NK-92 (cell line): ENCODE data around the gene RBM24.
"Not testable (repeated sequence)": the region's sequence is repeated elsewhere in the genome, so short reads cannot be mapped to it uniquely, and the experiment has no call there.

Source experiments
- DNase-seq: peaks from one replicate; lab custom pipeline; 2025; ENCODE audit not compliant: unreplicated experiment; lab: John Stamatoyannopoulos, UW

Gene RBM24

GRCh38 chr6:17289630-17290061 lies 8.5 kb downstream of the RBM24 start:
- no peak for DNase-seq

GRCh38 chr6:17291778-17292177 lies 10.6 kb downstream of the RBM24 start:
- DNase-seq, result no peak

DNA sequence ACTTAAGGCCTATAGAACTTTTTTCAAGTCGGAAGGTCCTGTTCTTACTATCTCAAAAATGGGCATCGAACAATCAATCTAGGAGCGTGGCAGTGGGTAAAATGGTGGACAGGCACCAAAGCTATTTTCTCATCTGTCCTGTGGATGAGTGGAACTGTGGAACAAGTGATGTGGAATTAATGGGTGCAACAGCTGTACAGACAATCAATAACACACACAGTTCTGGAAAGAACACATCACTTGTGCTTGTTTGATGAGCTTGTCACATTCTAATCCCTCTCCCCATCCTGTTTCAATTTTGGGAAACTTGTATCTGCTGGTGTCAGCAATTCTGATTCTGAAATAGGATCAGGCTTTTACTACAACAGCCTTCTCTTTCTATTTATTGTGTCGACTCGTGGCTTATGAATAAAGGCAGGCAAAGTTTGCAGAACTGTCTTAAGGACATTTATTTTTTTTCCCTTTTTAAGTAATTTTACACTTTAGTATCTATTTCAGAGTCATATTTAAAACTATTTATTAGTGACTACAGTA lies 11.5 kb downstream of the RBM24 start:
- DNase-seq, result no peak

GRCh38 chr6:17293395-17293794 lies 12.2 kb downstream of the RBM24 start:
- no peak for DNase-seq

DNA sequence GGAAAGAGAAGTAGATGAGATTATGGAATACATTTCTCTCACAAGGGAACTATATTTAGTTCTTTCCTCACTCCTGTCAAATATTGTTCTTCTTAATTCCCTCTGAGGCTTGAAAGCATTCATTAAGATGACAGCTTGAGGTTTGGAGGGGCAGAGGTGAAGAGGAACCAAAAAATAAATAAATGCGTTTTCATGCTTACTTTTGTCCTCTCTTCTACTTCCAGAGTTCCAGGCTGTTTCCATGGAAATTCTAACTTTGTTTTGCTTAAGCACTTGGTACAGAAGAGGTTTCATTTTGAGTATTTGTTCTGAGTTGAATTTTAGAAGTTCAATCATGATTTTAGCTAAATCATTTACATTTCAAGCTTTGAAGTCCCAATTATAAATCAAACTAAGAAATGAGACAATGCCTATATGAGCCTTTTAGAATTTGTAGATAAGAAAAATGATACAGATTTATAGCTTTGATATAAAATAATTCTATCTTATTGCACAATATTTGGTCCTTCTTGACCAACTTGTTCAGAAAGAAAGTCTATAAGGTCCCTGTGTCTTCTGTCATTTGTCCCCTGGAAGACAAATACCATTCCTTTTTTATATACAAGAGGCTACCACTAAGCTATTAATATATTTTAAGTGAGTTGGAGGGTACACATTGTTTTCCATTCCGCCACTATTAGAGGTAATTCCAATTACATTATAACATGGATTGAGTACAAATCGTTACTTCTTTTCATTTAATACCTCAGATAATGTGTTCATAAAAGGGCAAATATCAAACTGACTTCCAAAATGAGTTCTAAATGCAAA lies 16.3 kb downstream of the RBM24 start:
- DNase-seq, result no peak

DNA sequence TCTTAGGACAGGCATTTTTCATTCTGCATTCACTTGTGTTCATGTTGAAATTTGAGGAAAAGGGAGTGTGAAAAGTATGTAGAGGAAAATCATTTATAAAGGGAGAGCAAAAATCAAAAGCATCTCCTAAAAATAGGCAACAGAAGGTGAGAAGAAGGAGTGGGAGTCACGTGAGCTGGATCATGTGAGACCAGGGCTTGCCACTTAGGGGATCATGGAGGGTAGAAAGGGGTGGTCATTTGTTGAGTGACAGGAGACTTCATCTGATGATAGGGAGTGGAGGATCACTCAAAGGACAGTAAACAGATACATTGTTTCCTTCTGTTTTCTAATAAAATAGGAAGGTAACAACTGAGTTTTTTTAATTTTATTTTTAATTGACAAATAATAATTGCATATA lies 17.1 kb downstream of the RBM24 start:
- DNase-seq, result no peak

GRCh38 chr6:17299222-17299621 lies 18.1 kb downstream of the RBM24 start:
- DNase-seq, result no peak

GRCh38 chr6:17299750-17300149 lies 18.6 kb downstream of the RBM24 start:
- no peak for DNase-seq

DNA sequence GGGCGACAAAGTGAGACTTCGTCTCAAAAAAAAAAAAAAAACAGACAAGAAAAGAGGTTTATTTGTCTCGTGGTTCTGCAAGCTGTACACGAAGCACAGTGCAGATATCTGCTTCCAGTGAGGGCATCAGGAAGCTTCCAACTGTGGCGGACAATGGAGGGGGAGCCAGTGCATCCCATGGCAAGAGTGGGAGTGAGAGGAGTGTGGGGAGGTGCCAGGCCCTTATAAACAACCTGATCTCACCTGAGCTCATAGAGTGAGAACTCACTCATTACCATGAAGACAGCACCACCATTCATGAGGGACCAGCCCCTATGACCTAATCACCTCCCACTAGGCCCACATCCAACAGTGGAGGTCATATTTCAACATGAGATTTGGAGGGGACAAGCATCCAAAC lies 19.5 kb downstream of the RBM24 start:
- no peak for DNase-seq

GRCh38 chr6:17303444-17303843 lies 22.3 kb downstream of the RBM24 start:
- no peak for DNase-seq

DNA sequence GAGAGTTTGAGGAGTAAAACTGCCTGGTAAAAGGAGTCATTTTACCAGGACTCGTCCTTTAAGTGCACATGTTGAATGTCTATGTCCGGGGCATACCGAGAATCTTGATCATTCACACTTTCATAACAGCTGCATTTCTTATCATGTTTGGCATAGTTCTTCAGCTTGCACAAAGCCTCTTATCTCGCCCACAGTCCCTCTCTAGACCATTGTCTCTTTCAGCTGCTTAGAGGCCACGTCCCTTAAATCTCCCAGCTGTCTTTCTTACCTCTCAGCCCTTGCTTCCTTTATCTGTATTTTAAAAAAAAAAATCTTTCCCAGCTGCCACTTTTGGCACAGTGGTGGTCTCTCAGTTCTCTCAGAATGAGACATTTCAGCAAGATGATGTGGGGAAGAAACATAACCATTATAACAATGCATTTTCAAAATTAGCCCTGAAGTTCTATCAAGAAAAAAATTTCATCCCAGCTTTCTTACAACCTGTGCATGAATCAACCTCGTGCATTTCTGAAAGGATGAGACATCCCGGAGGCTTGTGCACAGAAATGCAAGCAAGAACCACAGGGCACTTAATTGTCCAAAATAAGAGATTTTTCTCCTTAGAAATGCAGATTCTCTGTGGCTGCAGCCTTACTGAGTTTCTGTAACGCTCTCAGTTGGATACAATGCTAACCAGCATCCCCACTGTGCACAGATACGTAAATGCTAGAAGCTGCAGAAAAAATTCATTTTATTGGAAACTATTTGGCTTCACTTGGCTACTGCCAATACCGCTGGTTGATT lies 24.2 kb downstream of the RBM24 start:
- no peak for DNase-seq

DNA sequence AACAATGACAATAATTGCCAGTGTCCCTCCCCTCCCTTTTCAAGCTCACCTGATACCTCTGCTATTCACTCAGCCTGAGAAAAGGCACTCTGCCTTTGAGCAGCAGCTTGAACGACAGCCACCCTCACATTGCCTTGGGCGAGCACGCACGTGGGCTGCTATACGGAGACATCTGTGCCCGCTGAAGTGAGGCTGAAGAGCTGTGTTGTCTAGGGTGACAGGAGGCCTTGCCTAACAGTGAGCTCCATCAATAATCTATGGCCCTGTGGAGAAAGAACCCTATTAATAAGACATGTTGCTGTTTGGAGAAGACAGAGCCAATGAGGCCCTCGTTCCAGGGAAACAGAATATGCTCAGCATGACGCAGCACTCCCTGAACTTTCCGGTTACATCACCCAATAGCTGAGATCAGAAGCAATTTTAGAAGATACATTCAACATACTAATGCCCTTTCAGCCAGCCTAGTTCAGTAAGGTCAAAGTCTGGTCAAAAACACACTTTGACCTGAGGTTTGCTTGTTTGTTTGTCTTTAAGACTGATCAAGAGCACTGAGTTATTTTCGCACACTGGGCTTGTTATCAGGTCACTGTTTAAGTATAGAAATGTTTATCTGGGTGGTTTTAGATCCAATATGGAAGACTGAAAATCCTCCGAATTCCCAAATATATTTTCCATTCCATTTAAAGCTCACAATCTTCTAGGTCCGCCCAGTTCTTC lies 30.6 kb downstream of the RBM24 start:
- DNase-seq, result no peak

DNA sequence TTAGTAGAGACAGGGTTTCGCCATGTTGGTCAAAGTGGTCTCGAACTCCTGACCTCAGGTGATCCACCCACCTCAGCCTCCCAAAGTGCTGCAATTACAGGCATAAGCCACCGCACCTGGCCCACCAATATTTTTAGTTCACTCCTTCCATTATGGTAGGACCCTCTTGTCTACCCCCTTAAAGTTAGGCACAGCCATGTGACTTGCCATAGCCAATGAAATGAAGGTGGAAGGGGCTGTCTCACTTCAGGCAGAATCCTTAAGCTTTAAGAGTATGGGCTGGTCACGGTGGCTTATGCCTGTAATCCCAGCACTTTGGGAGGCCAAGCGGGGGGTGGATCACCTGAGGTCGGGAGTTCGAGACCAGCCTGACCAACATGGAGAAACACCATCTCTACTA lies 32.1 kb downstream of the RBM24 start:
- DNase-seq, result not testable (repeated sequence)

GRCh38 chr6:17313971-17314370 lies 32.8 kb downstream of the RBM24 start:
- no peak for DNase-seq

DNA sequence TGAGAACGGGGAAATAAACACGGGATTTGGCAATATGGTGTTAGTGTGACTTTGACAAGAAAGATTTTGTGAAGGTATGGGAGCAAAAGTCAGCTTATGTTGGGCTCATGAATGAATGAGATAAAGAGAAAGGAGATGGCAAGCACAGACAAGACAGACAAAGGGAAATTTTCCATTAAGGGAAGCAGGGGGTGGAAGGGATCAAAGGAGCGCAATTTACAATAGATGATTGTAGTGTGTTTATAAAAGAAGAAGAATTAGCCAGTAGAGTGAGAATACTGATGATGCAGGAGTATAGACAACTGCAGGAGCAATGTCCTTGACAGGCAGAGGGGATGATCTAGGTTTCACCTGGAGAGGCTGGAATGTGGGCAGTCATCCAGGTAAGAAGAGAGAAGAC lies 34.1 kb downstream of the RBM24 start:
- DNase-seq, result no peak

- no peak for DNase-seq
Measured at GRCh38 chr6:17318435-17319165, 37.4 kb downstream of the RBM24 start.

DNA sequence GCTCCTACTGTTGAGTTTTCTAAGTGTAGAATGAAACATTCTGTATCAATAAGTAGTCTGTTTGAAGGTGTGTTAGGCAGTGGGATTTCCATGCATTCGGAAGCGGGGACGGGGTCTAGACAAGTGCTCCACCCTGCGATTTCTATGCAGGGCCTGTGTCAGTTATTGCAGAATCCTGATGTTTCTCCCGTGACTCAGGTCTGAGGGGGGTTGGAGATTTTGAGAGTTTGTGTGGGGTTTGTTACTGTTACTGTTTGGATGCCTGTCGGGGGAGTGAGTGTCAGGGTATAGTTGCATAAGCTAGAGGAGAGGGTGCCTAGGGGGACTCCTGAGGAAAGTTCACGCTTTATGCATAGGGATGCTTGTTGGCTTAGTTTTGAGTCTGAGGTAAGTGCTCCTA lies 39.1 kb downstream of the RBM24 start:
- not testable (repeated sequence) for DNase-seq

GRCh38 chr6:17331238-17331637 lies 50.1 kb downstream of the RBM24 start:
- no peak for DNase-seq

DNA sequence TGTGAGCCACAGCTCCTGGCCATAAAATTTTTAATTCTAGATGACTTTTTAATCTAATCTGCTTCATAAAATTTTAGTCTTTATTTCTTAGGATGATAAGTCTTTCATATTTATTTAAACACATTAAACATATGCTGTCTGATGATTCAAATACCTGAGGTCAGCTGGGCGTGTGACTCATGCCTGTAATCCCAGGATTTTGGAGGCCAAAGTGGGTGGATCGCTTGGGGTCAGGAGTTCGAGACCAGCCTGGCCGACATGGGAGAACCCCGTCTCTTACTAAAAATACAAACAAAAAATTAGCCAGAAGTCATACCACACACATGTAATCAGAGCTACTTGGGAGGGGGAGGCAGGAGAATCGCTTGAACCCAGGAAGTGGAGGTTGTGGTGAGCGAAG lies 53.1 kb downstream of the RBM24 start:
- DNase-seq, result no peak

DNA sequence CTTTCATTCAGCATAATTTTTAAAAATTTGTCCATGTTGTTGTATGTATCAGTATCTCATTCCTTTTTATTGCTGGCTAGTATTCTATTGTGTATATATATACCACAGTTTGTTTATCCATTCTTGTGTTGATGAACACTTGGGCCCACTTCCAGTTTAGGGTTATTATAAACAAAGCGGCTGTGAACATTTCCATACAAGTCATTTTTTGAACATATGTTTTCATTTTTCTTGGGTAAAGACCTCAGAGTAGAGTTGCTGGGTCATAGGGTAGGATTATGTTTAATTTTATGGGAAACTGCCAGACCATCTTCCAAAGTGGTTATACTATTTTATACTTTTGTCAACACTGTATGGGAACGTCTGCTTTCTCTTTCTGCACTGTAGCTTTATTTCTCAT lies 55.3 kb downstream of the RBM24 start:
- no peak for DNase-seq

GRCh38 chr6:17339308-17339670 lies 58.1 kb downstream of the RBM24 start:
- DNase-seq, result no peak
